ENCODE measurements around the gene CTR9.

GRCh38 chr11:10763766-10764165, 12.7 kb downstream of the CTR9 start:
- TF ChIP-seq CTCF (IDR thresholded peaks at IDR 0.05; ENCODE audit: low read length), result no peak
- TF ChIP-seq EZH2 (optimal IDR thresholded peaks at IDR 0.05; ENCODE audit: low read depth, low read length), result no peak
- TF ChIP-seq EZH2phosphoT487 (IDR thresholded peaks at IDR 0.05; ENCODE audit: low read length), result no peak
